Fibroblast of mammary gland (primary cell): ENCODE measurements around the gene SEC61A2.
"Not testable (repeated sequence)": the region's sequence is repeated elsewhere in the genome, so short reads cannot be mapped to it uniquely, and the experiment has no call there.

ENCODE experiments used
- DNase-seq: peaks from one replicate; pipeline ENCODE4 v3.0.0-alpha.2; 2010; ENCODE audit warnings: low read depth
- H3K4me3 ChIP-seq: 2 replicates; pipeline ENCODE4 v1.5.1; 2011; ENCODE audit warnings: low read depth, mild to moderate bottlenecking, low read length, moderate library complexity; ENCODE audit not compliant: control insufficient read depth
- CTCF ChIP-seq: conservative IDR thresholded peaks from 2 replicates; pipeline ENCODE4 v1.5.1; 2011; ENCODE audit warnings: low read depth, low read length, inconsistent platforms; ENCODE audit not compliant: control insufficient read depth, insufficient read depth

The SEC61A2 gene

GRCh38 chr10:12129222-12130111 lies at the start of gene SEC61A2:
Gene SEC61A2, plus strand, starts transcription at chr10:12129677. Its CDS starts 111 bp downstream, at chr10:12129788.
- TF ChIP-seq CTCF: no peak
- H3K4me3 ChIP-seq: peak within 1 kb of the TSS; percentile 78
- DNase-seq: peak; percentile 80

GRCh38 chr10:12081470-12081869 lies 48.0 kb upstream of the SEC61A2 start:
- TF ChIP-seq CTCF: no peak
- no peak overlapping the region for H3K4me3 ChIP-seq
- no peak for DNase-seq

- no peak overlapping the region for H3K4me3 ChIP-seq
- DNase-seq: peak; percentile 68
- TF ChIP-seq CTCF: no peak
Measured at GRCh38 chr10:12081879-12082557, 47.5 kb upstream of the SEC61A2 start.

GRCh38 chr10:12088919-12089318 lies 40.6 kb upstream of the SEC61A2 start:
- no peak for TF ChIP-seq CTCF
- DNase-seq: no peak
- H3K4me3 ChIP-seq: no peak overlapping the region

GRCh38 chr10:12091421-12091820 lies 38.1 kb upstream of the SEC61A2 start:
- DNase-seq: no peak
- no peak overlapping the region for H3K4me3 ChIP-seq
- no peak for TF ChIP-seq CTCF

- not testable (repeated sequence) for DNase-seq, H3K4me3 ChIP-seq
Measured at GRCh38 chr10:12097361-12097760, 32.1 kb upstream of the SEC61A2 start.

- DNase-seq: peak; percentile 15
- TF ChIP-seq CTCF: no peak
- no peak overlapping the region for H3K4me3 ChIP-seq
Measured at GRCh38 chr10:12097791-12098190, 31.7 kb upstream of the SEC61A2 start.
